ENCODE data around the gene COL13A1.

Gene COL13A1

GRCh38 chr10:69893271-69893900 is 91.7 kb downstream of the COL13A1 start:
- DNase-seq: no peak

- DNase-seq: peak; percentile 58
These were observed 92.5 kb downstream of the COL13A1 start for GRCh38 chr10:69894156-69894555.

- DNase-seq: no peak
These were observed 94.1 kb downstream of the COL13A1 start for GRCh38 chr10:69895759-69896158.

GRCh38 chr10:69896606-69897231 is 95.0 kb downstream of the COL13A1 start:
- no peak for DNase-seq

- no peak for DNase-seq
These were observed 95.7 kb downstream of the COL13A1 start for GRCh38 chr10:69897432-69897831.

GRCh38 chr10:69897999-69898398 is 96.3 kb downstream of the COL13A1 start:
- DNase-seq: no peak

GRCh38 chr10:69898524-69898923 is 96.8 kb downstream of the COL13A1 start:
- no peak for DNase-seq

GRCh38 chr10:69898941-69899340 is 97.2 kb downstream of the COL13A1 start:
- no peak for DNase-seq

GRCh38 chr10:69899727-69900595 is 98.3 kb downstream of the COL13A1 start:
- DNase-seq: no peak

GRCh38 chr10:69901022-69901421 is 99.3 kb downstream of the COL13A1 start:
- DNase-seq: peak; percentile 17

GRCh38 chr10:69901628-69902505 is 100.2 kb downstream of the COL13A1 start:
- DNase-seq: peak; percentile 7

GRCh38 chr10:69902835-69903535 is 101.3 kb downstream of the COL13A1 start:
- DNase-seq: no peak

- DNase-seq: no peak
These were observed 102.8 kb downstream of the COL13A1 start for GRCh38 chr10:69904533-69904932.

GRCh38 chr10:69906425-69906824 is 104.7 kb downstream of the COL13A1 start:
- DNase-seq: no peak

- no peak for DNase-seq
These were observed 105.8 kb downstream of the COL13A1 start for GRCh38 chr10:69907517-69907916.

- DNase-seq: no peak
These were observed 106.4 kb downstream of the COL13A1 start for GRCh38 chr10:69908124-69908523.

GRCh38 chr10:69910561-69910960 is 108.9 kb downstream of the COL13A1 start:
- no peak for DNase-seq

- DNase-seq: no peak
These were observed 110.2 kb downstream of the COL13A1 start for GRCh38 chr10:69911613-69912528.

GRCh38 chr10:69912589-69912988 is 110.9 kb downstream of the COL13A1 start:
- no peak for DNase-seq

GRCh38 chr10:69913606-69914382 is 112.1 kb downstream of the COL13A1 start:
- DNase-seq: no peak
